ENCODE data around the gene SAE1.
"Not testable (repeated sequence)": the region's sequence is repeated elsewhere in the genome, so short reads cannot be mapped to it uniquely, and the experiment has no call there.

SAE1 gene

GRCh38 chr19:47132194-47132852 lies 1.7 kb downstream of the SAE1 start:
- no peak for DNase-seq

- DNase-seq, result no peak
These were observed 2.4 kb downstream of the SAE1 start for GRCh38 chr19:47133021-47133471.

GRCh38 chr19:47134545-47134944 lies 3.9 kb downstream of the SAE1 start:
- DNase-seq, result no peak

- no peak for DNase-seq
These were observed 4.5 kb downstream of the SAE1 start for GRCh38 chr19:47135156-47135555.

DNA sequence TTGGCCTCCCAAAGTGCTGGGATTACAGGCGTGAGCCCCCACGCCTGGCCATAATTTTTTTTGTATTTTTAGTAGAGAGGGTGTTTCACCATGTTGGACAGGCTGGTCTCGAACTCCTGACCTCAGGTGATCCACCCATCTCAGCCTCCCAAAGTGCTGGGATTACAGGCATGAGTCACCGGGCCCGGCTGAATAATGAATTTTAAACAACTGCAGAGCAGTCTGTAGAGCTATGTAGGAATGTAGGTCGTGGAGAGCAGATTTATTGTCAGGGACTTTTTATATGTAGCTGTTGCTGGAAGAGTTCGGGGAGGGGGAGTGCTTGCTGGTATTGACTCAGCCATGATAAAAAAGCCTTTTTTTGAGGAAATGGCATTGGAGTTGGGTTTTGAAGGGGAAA lies 10.6 kb downstream of the SAE1 start:
- not testable (repeated sequence) for DNase-seq

- no peak for DNase-seq
These were observed 11.1 kb downstream of the SAE1 start for GRCh38 chr19:47141695-47142094.

DNA sequence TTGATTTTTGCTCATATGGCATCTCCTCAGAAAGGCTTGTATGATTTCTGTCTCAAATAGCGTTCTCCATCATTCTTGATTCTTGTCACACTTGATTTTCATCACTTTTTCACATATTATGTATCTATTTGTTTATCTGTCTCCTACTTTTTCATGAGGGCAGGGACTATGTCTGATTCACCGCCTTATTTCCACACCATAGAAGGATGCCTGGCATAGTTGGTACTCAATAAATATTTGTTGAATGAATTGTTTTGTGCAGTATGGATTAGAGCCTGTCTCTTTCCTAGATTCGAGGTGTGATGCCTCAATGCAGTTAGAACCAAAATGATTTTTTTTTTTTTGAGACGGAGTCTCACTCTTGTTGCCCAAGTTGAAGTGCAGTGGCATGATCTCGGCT lies 12.1 kb downstream of the SAE1 start:
- DNase-seq, result no peak

DNA sequence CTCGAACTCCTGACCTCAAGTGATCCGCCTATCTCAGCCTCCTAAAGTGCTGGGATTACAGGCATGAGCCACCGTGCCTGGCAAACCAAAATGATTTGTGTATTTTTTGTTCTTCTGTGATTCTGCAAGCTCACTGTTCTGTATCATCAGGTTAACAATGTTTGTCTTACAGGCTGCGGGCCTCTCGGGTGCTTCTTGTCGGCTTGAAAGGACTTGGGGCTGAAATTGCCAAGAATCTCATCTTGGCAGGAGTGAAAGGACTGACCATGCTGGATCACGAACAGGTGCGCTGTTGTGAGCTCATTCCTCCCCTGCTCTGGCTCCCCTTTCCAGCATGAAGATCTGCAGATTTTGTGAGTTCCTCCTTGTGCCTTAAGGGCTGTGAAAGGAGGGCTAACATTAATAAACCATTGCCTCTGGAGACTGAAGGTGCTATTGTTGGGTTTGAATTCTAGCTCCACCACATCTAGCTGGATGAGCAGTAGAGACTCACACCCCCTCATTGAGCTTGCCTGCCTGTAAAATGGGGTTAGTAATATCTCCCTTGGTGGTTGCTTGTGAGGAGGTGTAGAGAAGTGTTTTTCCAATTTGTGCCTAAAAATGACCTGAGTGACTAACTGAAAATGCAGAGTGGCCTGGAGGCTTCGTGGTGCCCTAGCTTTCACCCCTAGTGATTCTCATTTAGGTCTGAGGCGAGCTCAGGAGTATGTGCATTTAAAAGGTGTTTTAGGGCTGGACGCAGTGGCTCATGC lies 12.9 kb downstream of the SAE1 start:
- no peak for DNase-seq

DNA sequence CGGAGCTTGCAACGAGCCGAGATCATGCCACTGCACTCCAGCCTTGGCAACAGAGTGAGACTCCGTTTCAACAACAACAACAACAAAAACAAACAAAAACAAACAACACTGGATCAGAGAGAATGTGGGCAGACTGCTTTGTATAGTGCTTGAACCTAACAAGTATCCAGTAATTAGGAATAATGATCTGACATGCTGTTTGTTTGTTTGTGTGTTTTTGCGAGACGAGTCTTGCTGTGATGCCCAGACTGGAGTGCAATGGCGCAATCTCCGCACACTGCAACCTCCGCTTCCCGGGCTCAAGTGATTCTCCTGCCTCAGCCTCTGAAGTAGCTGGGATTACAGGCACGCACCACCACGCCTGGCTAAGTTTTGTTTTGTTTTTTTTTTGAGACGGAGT lies 14.0 kb downstream of the SAE1 start:
- no peak for DNase-seq

GRCh38 chr19:47145639-47146486 lies 15.2 kb downstream of the SAE1 start:
- DNase-seq, result no peak

GRCh38 chr19:47146920-47147319 lies 16.3 kb downstream of the SAE1 start:
- no peak for DNase-seq

- DNase-seq, result no peak
These were observed 21.0 kb downstream of the SAE1 start for GRCh38 chr19:47151627-47152026.

DNA sequence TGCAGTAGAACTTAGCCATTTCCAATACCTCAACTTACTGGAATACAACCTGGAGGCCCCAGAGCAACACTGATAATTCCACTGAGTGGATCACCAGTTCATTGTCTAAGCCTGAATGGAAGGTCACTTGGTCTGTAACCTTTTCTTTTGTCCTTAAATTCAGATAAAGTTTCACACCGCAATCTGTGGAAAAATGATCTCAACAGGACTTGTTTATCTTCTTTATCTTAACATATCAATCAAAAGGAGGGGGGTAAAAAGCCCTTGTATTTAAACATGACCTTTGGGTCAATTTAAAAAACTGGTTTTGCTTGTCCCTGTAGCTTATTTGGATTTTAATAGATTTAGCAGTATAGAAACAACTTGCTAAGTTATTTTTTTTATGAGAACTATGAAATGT lies 21.6 kb downstream of the SAE1 start:
- no peak for DNase-seq

DNA sequence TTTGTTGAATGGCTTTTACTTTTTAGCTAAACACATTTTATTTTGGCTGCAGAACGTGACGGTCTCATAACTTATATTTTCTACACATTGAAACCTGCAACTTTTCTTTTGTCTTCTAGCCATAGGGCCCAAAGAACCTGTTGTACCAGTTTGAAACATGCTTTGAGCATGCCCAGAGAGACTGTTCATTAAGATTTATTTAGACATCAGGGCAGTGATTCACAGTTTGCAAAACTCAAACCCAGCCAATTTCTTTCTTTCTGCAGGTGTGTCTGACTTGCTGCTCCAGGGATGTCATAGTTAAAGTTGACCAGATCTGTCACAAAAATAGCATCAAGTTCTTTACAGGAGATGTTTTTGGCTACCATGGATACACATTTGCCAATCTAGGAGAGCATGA lies 22.0 kb downstream of the SAE1 start:
- no peak for DNase-seq

GRCh38 chr19:47153266-47153665 lies 22.6 kb downstream of the SAE1 start:
- no peak for DNase-seq

DNA sequence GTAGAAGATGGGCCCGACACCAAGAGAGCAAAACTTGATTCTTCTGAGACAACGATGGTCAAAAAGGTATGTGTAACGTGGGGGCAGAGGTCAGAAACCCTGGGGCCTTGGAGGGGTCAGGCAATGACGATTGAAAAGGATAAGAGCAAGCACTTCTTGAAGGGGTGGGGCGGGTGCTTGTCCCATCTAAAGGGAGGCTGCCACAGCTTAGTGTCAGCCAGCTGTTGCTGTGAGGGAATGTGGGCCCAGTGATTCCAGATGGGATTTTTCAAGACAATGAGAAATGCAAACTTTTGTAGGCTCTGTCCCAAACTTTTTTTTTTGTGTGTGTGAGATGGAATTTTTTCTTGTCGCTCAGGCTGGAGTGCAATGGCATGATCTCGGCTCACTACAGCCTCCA lies 24.5 kb downstream of the SAE1 start:
- DNase-seq, result no peak

DNA sequence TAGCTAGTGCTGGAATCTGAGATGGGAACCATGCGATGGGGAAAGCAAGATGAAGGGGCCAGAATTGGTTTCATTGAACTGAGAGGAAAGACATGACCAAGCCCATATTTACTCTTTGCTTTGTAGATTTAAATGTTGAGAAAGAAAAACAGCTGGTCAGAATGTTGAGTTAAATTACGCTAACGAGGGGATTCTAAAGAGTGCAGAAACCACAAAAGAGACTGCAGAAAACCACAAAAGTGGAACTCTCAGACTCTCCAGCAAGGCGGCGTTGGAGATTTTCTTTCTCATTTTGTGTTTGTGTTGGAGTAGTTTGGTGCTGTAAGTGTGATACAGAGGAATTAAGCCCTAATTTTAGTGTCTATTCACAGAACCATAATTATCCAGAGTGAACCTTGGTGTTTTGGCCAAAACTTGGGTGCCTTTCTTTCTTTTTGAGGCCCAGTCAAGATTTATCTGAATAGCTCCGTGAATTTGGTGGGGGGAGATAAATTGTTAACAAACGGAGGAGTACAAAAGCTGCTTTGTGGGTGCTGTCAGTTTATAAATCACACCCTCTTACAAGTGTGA lies 26.3 kb downstream of the SAE1 start:
- DNase-seq, result no peak

DNA sequence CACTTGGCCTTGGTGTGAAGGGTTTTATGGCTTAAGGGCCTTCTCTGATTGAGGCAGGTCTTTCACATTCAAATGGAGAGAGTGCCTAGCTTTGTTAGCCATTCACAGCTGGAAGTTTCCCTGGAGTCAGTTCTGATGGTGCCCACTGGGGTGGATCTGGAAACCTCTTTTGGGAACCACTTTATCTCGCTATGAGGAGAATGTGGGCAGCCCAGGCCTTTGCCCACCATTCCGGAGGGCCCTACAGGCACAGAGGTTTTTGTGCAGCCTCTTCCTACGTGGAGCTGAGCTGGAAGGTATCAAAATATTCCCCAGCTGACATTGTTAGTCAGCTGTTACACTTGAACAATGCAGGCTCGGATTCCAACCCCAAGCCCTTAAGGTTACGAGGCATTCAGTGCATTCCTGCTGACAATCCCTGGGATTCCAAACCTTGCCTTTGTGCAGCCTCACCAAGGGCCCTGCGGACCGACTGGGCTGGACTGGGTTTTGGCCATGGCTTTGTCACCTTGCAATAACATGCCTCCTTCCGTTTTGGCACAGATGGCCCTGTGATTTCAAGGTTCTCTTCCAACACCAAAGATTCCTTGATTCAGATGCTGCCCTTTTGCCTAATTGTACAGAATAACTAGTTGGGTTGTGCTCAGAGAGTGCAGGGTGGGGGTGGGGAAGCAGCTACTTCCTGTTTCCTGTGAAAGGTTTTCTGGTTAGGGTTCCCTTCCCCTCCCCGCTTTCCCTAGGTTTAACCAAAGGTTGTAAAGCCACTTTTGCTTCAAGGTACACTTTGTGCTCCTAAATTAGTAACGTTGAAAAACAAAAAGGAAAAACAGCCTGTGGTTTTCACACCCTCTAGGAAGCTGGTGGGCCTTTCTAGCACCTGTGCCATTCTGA lies 27.0 kb downstream of the SAE1 start:
- no peak for DNase-seq

GRCh38 chr19:47158367-47158791 lies 27.7 kb downstream of the SAE1 start:
- no peak for DNase-seq

GRCh38 chr19:47158879-47159503 lies 28.4 kb downstream of the SAE1 start:
- no peak for DNase-seq

- no peak for DNase-seq
These were observed 31.3 kb downstream of the SAE1 start for GRCh38 chr19:47161876-47162489.

Measured in amniotic stem cell (primary cell).